Measurements from ENCODE around the gene SECISBP2L. TPM values are rescaled to one million over a fixed set of nuclear protein-coding genes. Genes with fewer than 3 reads are reported as not detected.
A peak's percentile ranks its signal among the peaks of the same experiment; 100 is the strongest.

The SECISBP2L gene
- total RNA-seq, result 10 to 100 TPM; 49.2 to 70.6 (median 62.3) TPM

GRCh38 chr15:49046220-49047102 is at the start of gene SECISBP2L:
SECISBP2L (minus strand) TSS chr15:49046446; CDS start chr15:49046299, 147 bp downstream.
- H3K36me3 ChIP-seq, result no peaks in the 10 kb centered on the region
- peak within 1 kb of the TSS; percentile 82 to 99 (median 90) for H3K4me3 ChIP-seq
- intact Hi-C loops (cut with DNase I; ENCODE audit: low total_unique reads), result no loop called here
- H3K9me3 ChIP-seq, result no peaks in the 10 kb centered on the region
- H3K4me1 ChIP-seq, result peaks cover 0 to 4% of the 10 kb centered on the region in 2 donors
- H3K27me3 ChIP-seq, result no peaks in the 10 kb centered on the region
- H3K27ac ChIP-seq, result peak within 1 kb of the TSS; percentile 90 to 91
- peak; percentile 89 to 90 for DNase-seq (ENCODE audit: low spot score in 2 of 2)
- peak; percentile 68 for TF ChIP-seq POLR2A (IDR thresholded peaks at IDR 0.05)
- peak; percentile 85 to 96 (median 95) for TF ChIP-seq POLR2AphosphoS5 (IDR thresholded peaks at IDR 0.05)
- TF ChIP-seq CTCF (IDR thresholded peaks at IDR 0.05), result no peak

GRCh38 chr15:49094923-49095322 is 48.7 kb upstream of the SECISBP2L start:
- Histone ChIP-seq H3K9me3 (no peaks in the 10 kb centered on the region), H3K4me1 (no peaks in the 10 kb centered on the region), H3K4me3 (no peak overlapping the region), H3K27ac (no peak overlapping the region), H3K36me3 (no peaks in the 10 kb centered on the region), H3K27me3 (no peaks in the 10 kb centered on the region)
- intact Hi-C loops (cut with DNase I; ENCODE audit: low total_unique reads), result no loop called here
- TF ChIP-seq POLR2A (IDR thresholded peaks at IDR 0.05), result no peak
- no peak for TF ChIP-seq CTCF (IDR thresholded peaks at IDR 0.05)
- TF ChIP-seq POLR2AphosphoS5 (IDR thresholded peaks at IDR 0.05), result no peak
- no peak for DNase-seq (ENCODE audit: low spot score in 2 of 2)

- Histone ChIP-seq H3K9me3 (no peaks in the 10 kb centered on the region), H3K4me3 (no peak overlapping the region), H3K27ac (no peak overlapping the region), H3K4me1 (no peaks in the 10 kb centered on the region), H3K27me3 (no peaks in the 10 kb centered on the region), H3K36me3 (no peaks in the 10 kb centered on the region)
- no peak for TF ChIP-seq CTCF (IDR thresholded peaks at IDR 0.05)
- TF ChIP-seq POLR2AphosphoS5 (IDR thresholded peaks at IDR 0.05), result no peak
- no peak for TF ChIP-seq POLR2A (IDR thresholded peaks at IDR 0.05)
- intact Hi-C loops (cut with DNase I; ENCODE audit: low total_unique reads), result no loop called here
- DNase-seq (ENCODE audit: low spot score in 2 of 2), result no peak
Measured at GRCh38 chr15:49093252-49094105, 47.2 kb upstream of the SECISBP2L start.

GRCh38 chr15:49088996-49089395 is 42.8 kb upstream of the SECISBP2L start:
- DNase-seq (ENCODE audit: low spot score in 2 of 2), result no peak
- no peak for TF ChIP-seq CTCF (IDR thresholded peaks at IDR 0.05)
- Histone ChIP-seq H3K27ac (no peak overlapping the region), H3K27me3 (no peaks in the 10 kb centered on the region), H3K4me1 (no peaks in the 10 kb centered on the region), H3K9me3 (no peaks in the 10 kb centered on the region), H3K4me3 (no peak overlapping the region), H3K36me3 (no peaks in the 10 kb centered on the region)
- intact Hi-C loops (cut with DNase I; ENCODE audit: low total_unique reads), result no loop called here
